K562 (cell line): ENCODE measurements around the gene TMEFF1. TPM values are rescaled to one million over a fixed set of nuclear protein-coding genes. Genes with fewer than 3 reads are reported as not detected.
A peak's percentile ranks its signal among the peaks of the same experiment; 100 is the strongest.

ENCODE experiments used
- ARID4B ChIP-seq: sonication (generic); formaldehyde crosslinking; IDR thresholded peaks from 2 replicates; pipeline ENCODE4 v1.8.0; 2022; ENCODE audit warnings: mild to moderate bottlenecking, missing genetic modification reagents
- BMI1 ChIP-seq: fragments of 150-350 bp; IDR thresholded peaks from 2 replicates; pipeline ENCODE4 v1.6.1; 2014; ENCODE audit warnings: low read length
- CGGBP1 ChIP-seq: fragments of 250-450 bp; sonication (Bioruptor Pico); IDR thresholded peaks from 2 replicates; pipeline ENCODE4 v1.9.0; 2021; ENCODE audit warnings: mild to moderate bottlenecking
- CHD1 ChIP-seq: fragments of 200-600 bp; sonication (generic); IDR thresholded peaks from one replicate; pipeline ENCODE4 v1.6.1; 2012; ENCODE audit warnings: mild to moderate bottlenecking, moderate library complexity, low read length, inconsistent platforms
- ERF ChIP-seq: fragments of 450-650 bp; formaldehyde crosslinking; IDR thresholded peaks from 2 replicates; pipeline ENCODE4 v1.4.0; 2020; ENCODE audit warnings: mild to moderate bottlenecking, mixed read lengths
- FOXJ3 ChIP-seq: sonication (generic); formaldehyde crosslinking; IDR thresholded peaks from 2 replicates; pipeline ENCODE4 v1.4.0; 2020; ENCODE audit warnings: mild to moderate bottlenecking, missing genetic modification reagents
- HINFP ChIP-seq: fragments of 450-650 bp; conservative IDR thresholded peaks from 2 replicates; pipeline ENCODE4 v1.6.1; 2016; ENCODE audit warnings: missing genetic modification characterization, low read depth, mild to moderate bottlenecking, control low read depth, missing compliant biosample characterization
- NCOA2 ChIP-seq, 2 experiments: fragments of 450-650 bp; IDR thresholded peaks; 2 replicates each; pipeline ENCODE4 v1.6.1; 2018; ENCODE audit warnings: mild to moderate bottlenecking in 2 of 2, moderate library complexity in 1 of 2; ENCODE audit not compliant: partially characterized antibody in 2 of 2
- NCOA4 ChIP-seq: fragments of 450-650 bp; IDR thresholded peaks from 2 replicates; pipeline ENCODE4 v1.6.1; 2018; ENCODE audit warnings: mild to moderate bottlenecking; ENCODE audit not compliant: partially characterized antibody
- SMARCC2 ChIP-seq: fragments of 450-650 bp; IDR thresholded peaks from 2 replicates; pipeline ENCODE4 v1.6.1; 2017; ENCODE audit warnings: antibody characterized with exemption, moderate library complexity, mild to moderate bottlenecking, low read depth
- TRIM28 ChIP-seq: fragments of 450-650 bp; IDR thresholded peaks from 2 replicates; pipeline ENCODE4 v1.6.1; 2017
- ZBTB26 ChIP-seq: fragments of 450-650 bp; formaldehyde crosslinking; IDR thresholded peaks from 2 replicates; pipeline ENCODE4 v1.4.0; 2022; ENCODE audit warnings: missing genetic modification characterization
- ZBTB8A ChIP-seq: fragments of 450-650 bp; IDR thresholded peaks from 2 replicates; pipeline ENCODE4 v1.6.1; 2018; ENCODE audit warnings: mild to moderate bottlenecking, moderate library complexity; ENCODE audit not compliant: partially characterized antibody
- ZEB2 ChIP-seq: fragments of 450-650 bp; IDR thresholded peaks from 2 replicates; pipeline ENCODE4 v1.6.1; 2016
- ZNF41 ChIP-seq: fragments of 250-450 bp; sonication (Bioruptor Pico); conservative IDR thresholded peaks from 2 replicates; pipeline ENCODE4 v1.4.0; 2020; ENCODE audit warnings: mild to moderate bottlenecking
- ZNF518B ChIP-seq: fragments of 250-450 bp; sonication (Bioruptor Pico); IDR thresholded peaks from 2 replicates; pipeline ENCODE4 v1.5.0; 2021; ENCODE audit warnings: mild to moderate bottlenecking, moderate library complexity
- ZNF589 ChIP-seq: fragments of 200-800 bp; sonication (Bioruptor generic); IDR thresholded peaks from 2 replicates; pipeline ENCODE4 v1.6.1; 2016; ENCODE audit warnings: low read depth, missing genetic modification characterization, missing compliant biosample characterization
- polyA plus RNA-seq, 8 experiments: library from polyadenylated mRNA; depleted of rRNA in 4 of 8; stranded (reverse) in 5 of 8; unstranded in 3 of 8; fragments of >200 nt; fragmentation: Nextera tagmentation in 2 of 8; fragmentation: Illumina TruSeq in 1 of 8; extraction: Ambion mirVana in 2 of 8; extraction: Trizol in 1 of 8; gene quantifications; 2 replicates each; pipeline versions ENCODE4 v1.2.1 to v1.2.3, GENCODE V29; 2011 to 2014; ENCODE audit warnings: inconsistent platforms in 1 of 8, missing spikeins in 1 of 8
- total RNA-seq, 7 experiments: library from RNA; depleted of rRNA in 6 of 7; stranded (reverse); fragments of >200 nt in 6 of 7; fragmentation: Illumina TruSeq in 2 of 7; extraction: Trizol in 2 of 7; gene quantifications; 2 replicates each; pipeline versions ENCODE4 v1.2.1 to v1.2.3, GENCODE V29; 2011 to 2021; ENCODE audit warnings: low replicate concordance in 1 of 7

TMEFF1 gene
- total and polyA plus RNA-seq, 9 of the 15 experiments (the other 6 are each of a cell fraction or from before 2014, with no cell fraction given): 0.07 to 1.1 (median 0.28) TPM; not detected in 2

- TF ChIP-seq ZNF518B (CRISPR knock-in tag) (no peak), SMARCC2 (0 out of 2 replicates have a peak, but pooled peaks have one; percentile 48), CGGBP1 (CRISPR knock-in tag) (no peak), ZBTB26 (no peak), ZBTB8A (no peak), NCOA4 (no peak), ERF (CRISPR knock-in tag) (no peak), ZNF589 (CRISPR knock-in tag) (peak; percentile 37; the same call in 1 of the 2 replicates), ZEB2 (no peak), TRIM28 (no peak), FOXJ3 (CRISPR knock-in tag) (no peak), CHD1 (no peak), ZNF41 (CRISPR knock-in tag) (no peak), NCOA2 (IDR thresholded peaks at IDR 0.05; ENCODE audit: partially characterized antibody in 2 of 2) (no peak), BMI1 (no peak), HINFP (tag) (no peak), ARID4B (CRISPR knock-in tag) (no peak)
These were observed 46.2 kb upstream of the TMEFF1 start, which contains the start of gene MSANTD3 (continued) for GRCh38 chr9:100426530-100427365.
